H9 (cell line): ENCODE results near the gene BEX4. TPM values are rescaled to one million over a fixed set of nuclear protein-coding genes. Genes with fewer than 3 reads are reported as not detected.

Experiments used
- DNase-seq: peaks from one replicate; pipeline ENCODE4 v3.0.0-alpha.2; 2017
- H2AFZ ChIP-seq: one replicate; pipeline ENCODE4 v1.6.1; 2013; ENCODE audit warnings: mild to moderate bottlenecking, low read length, control low read depth, moderate library complexity
- H2AK5ac ChIP-seq: 2 replicates; pipeline ENCODE4 v1.6.1; 2013; ENCODE audit warnings: low read length, control low read depth, mixed read lengths; ENCODE audit not compliant: insufficient read length
- H2BK120ac ChIP-seq: one replicate; pipeline ENCODE4 v1.6.1; 2013; ENCODE audit warnings: low read depth, mild to moderate bottlenecking, low read length, control low read depth, inconsistent platforms; ENCODE audit not compliant: poor library complexity, severe bottlenecking
- H2BK12ac ChIP-seq: 2 replicates; pipeline ENCODE4 v1.6.1; 2013; ENCODE audit warnings: low read length, control low read depth, mixed read lengths, low read depth; ENCODE audit not compliant: insufficient read length
- H2BK15ac ChIP-seq: 2 replicates; pipeline ENCODE4 v1.6.1; 2013; ENCODE audit warnings: low read depth, low read length, control low read depth
- H2BK20ac ChIP-seq: one replicate; pipeline ENCODE4 v1.6.1; 2013; ENCODE audit warnings: low read depth, mild to moderate bottlenecking, low read length, control low read depth, inconsistent platforms; ENCODE audit not compliant: poor library complexity, severe bottlenecking
- H2BK5ac ChIP-seq: 2 replicates; pipeline ENCODE4 v1.6.1; 2013; ENCODE audit warnings: low read length, control low read depth, mixed read lengths; ENCODE audit not compliant: insufficient read length
- H3K14ac ChIP-seq: 2 replicates; pipeline ENCODE4 v1.6.1; 2013; ENCODE audit warnings: low read length, control low read depth; ENCODE audit not compliant: insufficient read depth
- H3K18ac ChIP-seq: 2 replicates; pipeline ENCODE4 v1.6.1; 2013; ENCODE audit warnings: low read depth, mild to moderate bottlenecking, mixed read lengths, low read length, control low read depth; ENCODE audit not compliant: insufficient read length
- H3K23ac ChIP-seq: 2 replicates; pipeline ENCODE4 v1.6.1; 2013; ENCODE audit warnings: low read length, control low read depth, mixed read lengths, low read depth; ENCODE audit not compliant: insufficient read length
- H3K23me2 ChIP-seq: 2 replicates; pipeline ENCODE4 v1.6.1; 2013; ENCODE audit warnings: low read depth, mild to moderate bottlenecking, mixed read lengths, low read length, control low read depth; ENCODE audit not compliant: insufficient read length, poor library complexity, severe bottlenecking
- H3K27ac ChIP-seq: 2 replicates; pipeline ENCODE4 v1.5.1; 2013; ENCODE audit warnings: low read length, control low read depth, mixed read lengths, low read depth; ENCODE audit not compliant: insufficient read length
- H3K27me3 ChIP-seq: 2 replicates; pipeline ENCODE4 v1.6.1; 2013; ENCODE audit warnings: low read length, control low read depth, inconsistent platforms; ENCODE audit not compliant: insufficient read depth
- H3K4ac ChIP-seq: 2 replicates; pipeline ENCODE4 v1.6.1; 2013; ENCODE audit warnings: low read depth, mild to moderate bottlenecking, control low read depth, inconsistent platforms, low read length, moderate library complexity
- H3K4me1 ChIP-seq: 2 replicates; pipeline ENCODE4 v1.6.1; 2013; ENCODE audit warnings: low read length, control low read depth, inconsistent platforms; ENCODE audit not compliant: insufficient read depth
- H3K4me2 ChIP-seq: 2 replicates; pipeline ENCODE4 v1.6.1; 2013; ENCODE audit warnings: low read length, control low read depth, mixed read lengths; ENCODE audit not compliant: insufficient read length, insufficient read depth
- H3K56ac ChIP-seq: 2 replicates; pipeline ENCODE4 v1.6.1; 2013; ENCODE audit warnings: low read depth, mild to moderate bottlenecking, mixed read lengths, low read length, control low read depth; ENCODE audit not compliant: insufficient read length
- H3K79me1 ChIP-seq: 2 replicates; pipeline ENCODE4 v1.6.1; 2013; ENCODE audit warnings: low read depth, mild to moderate bottlenecking, moderate library complexity, low read length, control low read depth, inconsistent platforms; ENCODE audit not compliant: insufficient read depth, poor library complexity, severe bottlenecking
- H3K79me2 ChIP-seq: 2 replicates; pipeline ENCODE4 v1.6.1; 2013; ENCODE audit warnings: low read length, control low read depth, inconsistent platforms; ENCODE audit not compliant: insufficient read depth
- H3K9ac ChIP-seq: 2 replicates; pipeline ENCODE4 v1.6.1; 2013; ENCODE audit warnings: low read length, control low read depth, mixed read lengths; ENCODE audit not compliant: insufficient read length; ENCODE audit errors: extremely low read depth
- H3K9me3 ChIP-seq: one replicate; pipeline ENCODE4 v1.6.1; 2013; ENCODE audit warnings: low read depth, low read length, inconsistent platforms; ENCODE audit not compliant: control insufficient read depth
- H3T11ph ChIP-seq: one replicate; pipeline ENCODE4 v1.6.1; 2013; ENCODE audit warnings: mild to moderate bottlenecking, low read length, control low read depth, inconsistent platforms
- H4K20me1 ChIP-seq: one replicate; pipeline ENCODE4 v1.6.1; 2013; ENCODE audit not compliant: control insufficient read depth, insufficient read length, insufficient read depth
- H4K5ac ChIP-seq: 2 replicates; pipeline ENCODE4 v1.6.1; 2013; ENCODE audit warnings: low read depth, mild to moderate bottlenecking, mixed read lengths, low read length, control low read depth; ENCODE audit not compliant: insufficient read length
- H4K8ac ChIP-seq: replicated peaks from 2 replicates; pipeline ENCODE4 v1.6.1; 2013; ENCODE audit warnings: low read length, control low read depth, mixed read lengths, low read depth; ENCODE audit not compliant: insufficient read length
- H4K91ac ChIP-seq: 2 replicates; pipeline ENCODE4 v1.6.1; 2013; ENCODE audit warnings: low read depth, mild to moderate bottlenecking, moderate library complexity, mixed read lengths, low read length, control low read depth; ENCODE audit not compliant: insufficient read length
- H3K27ac Mint-ChIP-seq, 3 experiments: 2 replicates in 2 of 3; 3 replicates in 1 of 3; pipeline ENCODE4 v1.8.0; 2020 to 2021; ENCODE audit warnings: mixed read lengths in 3 of 3, mild to moderate bottlenecking in 1 of 3, moderate library complexity in 1 of 3
- H3K27me3 Mint-ChIP-seq: 2 replicates; pipeline ENCODE4 v1.8.0; 2021; ENCODE audit warnings: low read depth, mild to moderate bottlenecking, moderate library complexity, mixed read lengths
- H3K36me3 Mint-ChIP-seq, 3 experiments: 2 replicates in 2 of 3; 3 replicates in 1 of 3; pipeline ENCODE4 v1.8.0; 2020 to 2021; ENCODE audit warnings: low read depth in 3 of 3, mixed read lengths in 3 of 3; ENCODE audit not compliant: insufficient read depth in 1 of 3
- H3K4me1 Mint-ChIP-seq, 2 experiments: 2 replicates each; pipeline ENCODE4 v1.8.0; 2020; ENCODE audit warnings: mixed read lengths in 2 of 2
- H3K4me3 Mint-ChIP-seq, 2 experiments: 2 replicates in 1 of 2; 3 replicates in 1 of 2; pipeline ENCODE4 v1.8.0; 2020 to 2021; ENCODE audit warnings: mild to moderate bottlenecking in 2 of 2, mixed read lengths in 2 of 2, moderate library complexity in 1 of 2
- H3K9me3 Mint-ChIP-seq, 2 experiments: 2 replicates in 1 of 2; 3 replicates in 1 of 2; pipeline ENCODE4 v1.8.0; 2020; ENCODE audit warnings: mild to moderate bottlenecking in 2 of 2, mixed read lengths in 2 of 2, moderate library complexity in 1 of 2
- CTCF ChIP-seq: fragments of 200-600 bp; sonication (generic); conservative IDR thresholded peaks from 3 replicates; pipeline ENCODE4 v1.8.0; 2021; ENCODE audit warnings: antibody characterized with exemption, mild to moderate bottlenecking
- WGBS: extraction: QIAGEN DNeasy Blood & Tissue Kit; methylation state at CpG from one replicate; pipeline ENCODE4 v1.1.7; 2013; ENCODE audit warnings: missing lambda C conversion rate, low lambda C conversion rate, mixed read lengths; ENCODE audit not compliant: insufficient read length; ENCODE audit errors: extremely low coverage; 5-methylcytosine and 5-hydroxymethylcytosine counted together
- total RNA-seq: library from RNA; stranded (reverse); gene quantifications from 2 replicates; pipeline ENCODE4 v1.2.1, GENCODE V29; 2021

Gene BEX4
- total RNA-seq, 1 experiment from 2014 or later: 48.2 TPM

- H2BK15ac ChIP-seq: no peak overlapping the region
- no peak overlapping the region for H3K23ac ChIP-seq
- no peak overlapping the region for H3K18ac ChIP-seq
- H2BK5ac ChIP-seq: no peak overlapping the region
- no peaks in the 10 kb centered on the region; the same call in 1 of the 2 replicates for H3K27me3 Mint-ChIP-seq
- H3K36me3 Mint-ChIP-seq: peaks cover 16 to 19% (median 17%) of the 10 kb centered on the region in 3 experiments
- peaks cover 2 to 47% of the 10 kb centered on the region in 2 experiments; a peak in 4 of 5 replicates for H3K9me3 Mint-ChIP-seq
- H2BK120ac ChIP-seq: no peak overlapping the region
- no peak overlapping the region for H4K91ac ChIP-seq
- no peak overlapping the region for H4K5ac ChIP-seq
- H4K8ac ChIP-seq: no peak overlapping the region
- H2BK12ac ChIP-seq: no peak overlapping the region
- H3K14ac ChIP-seq: no peak overlapping the region
- H3K27me3 ChIP-seq: no peaks in the 10 kb centered on the region
- no peak overlapping the region for H3K27ac ChIP-seq
- no peaks in the 10 kb centered on the region for H3K79me1 ChIP-seq
- no peak overlapping the region for H2AFZ ChIP-seq
- H3K9ac ChIP-seq: no peak overlapping the region
- H3K4ac ChIP-seq: no peak overlapping the region
- H3K27ac Mint-ChIP-seq: no peak overlapping the region
- H2BK20ac ChIP-seq: no peak overlapping the region
- no CpG with 5 or more reads among the region's 1 CpG for whole genome bisulfite sequencing
- H4K20me1 ChIP-seq: no peaks in the 10 kb centered on the region
- no peak for TF ChIP-seq CTCF
- no peak overlapping the region for H2AK5ac ChIP-seq
- no peaks in the 10 kb centered on the region for H3K9me3 ChIP-seq
- peaks cover 4% of the 10 kb centered on the region for H3K23me2 ChIP-seq
- no peak overlapping the region for H3K56ac ChIP-seq
- H3T11ph ChIP-seq: no peak overlapping the region
- DNase-seq: no peak
- no peak overlapping the region for H3K4me3 Mint-ChIP-seq
- H3K4me1 ChIP-seq: 0 out of 2 replicates have a peak, but pooled peaks cover 2% of the 10 kb centered on the region
- no peak overlapping the region for H3K4me2 ChIP-seq
- H3K79me2 ChIP-seq: no peaks in the 10 kb centered on the region
- peaks cover 4 to 20% of the 10 kb centered on the region in 2 experiments; a peak in 3 of 4 replicates for H3K4me1 Mint-ChIP-seq
Observed at GRCh38 chrX:103249805-103250204, 34.9 kb downstream of the BEX4 start.
